Mucosa of descending colon (tissue), 3 donors: ENCODE data around the gene FDXACB1. TPM values are rescaled to one million over a fixed set of nuclear protein-coding genes. Genes with fewer than 3 reads are reported as not detected.

Experiments used
- ATAC-seq: fragments of 200-7000 bp; cut with Tn5 transposase; one replicate; pipeline ENCODE4 v1.9.1; 2020; ENCODE audit warnings: mild to moderate bottlenecking, moderate library complexity
- DNase-seq, 3 donors: peaks; one replicate each; pipeline ENCODE4 v3.0.0-alpha.2; 2020
- H3K36me3 ChIP-seq: fragments of 200-600 bp; one replicate; pipeline ENCODE4 v1.8.0; 2021; ENCODE audit warnings: low read depth, mild to moderate bottlenecking
- H3K4me1 ChIP-seq: fragments of 200-600 bp; one replicate; pipeline ENCODE4 v1.8.0; 2021; ENCODE audit warnings: low read depth, mild to moderate bottlenecking
- H3K4me3 ChIP-seq: fragments of 200-600 bp; one replicate; pipeline ENCODE4 v1.8.0; 2021; ENCODE audit warnings: mild to moderate bottlenecking
- H3K9me3 ChIP-seq: fragments of 200-600 bp; one replicate; pipeline ENCODE4 v1.8.0; 2021; ENCODE audit warnings: mild to moderate bottlenecking
- CTCF ChIP-seq: fragments of 200-600 bp; IDR thresholded peaks from one replicate; pipeline ENCODE4 v1.8.0; 2022; ENCODE audit warnings: antibody characterized with exemption, mild to moderate bottlenecking
- intact Hi-C, 2 donors: fragments of 100-400 bp; cut with DNase I in 1 of 2; cut with micrococcal nuclease in 1 of 2; formaldehyde crosslinking; loops; one replicate each; pipeline versions ENCODE4 v1.11.0 to v1.11.1; 2022; cut with DNase I, micrococcal nuclease
- long read RNA-seq, 2 donors: library from polyadenylated mRNA; unstranded; transcript quantifications; one replicate each; pipeline ENCODE4 v2.0.0, GENCODE V29; 2019 to 2021
- total RNA-seq, 3 donors: library from RNA; stranded (reverse); fragmentation: NEBNext Ultra II Directional in 2 of 3; extraction: Animal tissue kit (Norgen Biotek cat#: 25700) in 2 of 3; gene quantifications; one replicate each; pipeline versions ENCODE4 v1.2.1 to v1.2.4, GENCODE V29; 2021 to 2023
- donor health status: DM: no; HTN: no; CAD: no; lungs with moderate emphysema.
- donor health status: DM: no; HTN: no; CAD: no.
- donor health status: DM: no; HTN: yes; CAD: no.

Gene FDXACB1
- total RNA-seq, result 1 to 10 TPM; 1.7 to 2.7 (median 2.3) TPM
- long read RNA-seq, donor 1, partial matches to known transcripts, result 0 of 1 reads
- long read RNA-seq, donor 1, other reads (novel, unspliced or antisense), result 0 of 1 reads
- long read RNA-seq, donor 2, partial matches to known transcripts, result 0 of 4 reads
- long read RNA-seq, donor 2, other reads (novel, unspliced or antisense), result 0 of 4 reads

GRCh38 chr11:111878849-111879636 lies at the start of gene FDXACB1, which contains the start of gene CFAP68:
FDXACB1 (minus strand) TSS chr11:111879165; CDS start chr11:111879132, 33 bp downstream.
CFAP68 (plus strand) TSS chr11:111879541; CDS start chr11:111879561, 20 bp downstream.
- peak; percentile 92 for TF ChIP-seq CTCF
- DNase-seq (peak; percentile 95 to 98 (median 97)), ATAC-seq (peak; percentile 97)
- H3K4me1 ChIP-seq, result no peaks in the 10 kb centered on the region
- intact Hi-C loops, result no loop called here
- H3K9me3 ChIP-seq, result no peaks in the 10 kb centered on the region
- H3K36me3 ChIP-seq, result no peaks in the 10 kb centered on the region
- peak within 1 kb of the TSS; percentile 10 for H3K4me3 ChIP-seq

GRCh38 chr11:111926505-111927391 lies 47.8 kb upstream of the FDXACB1 start:
- Histone ChIP-seq H3K4me1 (peaks cover 16% of the 10 kb centered on the region), H3K9me3 (no peaks in the 10 kb centered on the region), H3K4me3 (no peak overlapping the region), H3K36me3 (no peaks in the 10 kb centered on the region)
- peak; percentile 97 to 99 (median 99) for DNase-seq
- intact Hi-C loops, result no loop called here
- ATAC-seq, result peak; percentile 96
- TF ChIP-seq CTCF, result no peak

GRCh38 chr11:111925953-111926352 lies 47.0 kb upstream of the FDXACB1 start:
- Histone ChIP-seq H3K4me1 (peaks cover 16% of the 10 kb centered on the region), H3K9me3 (no peaks in the 10 kb centered on the region), H3K36me3 (no peaks in the 10 kb centered on the region), H3K4me3 (no peak overlapping the region)
- ATAC-seq, result no peak
- no peak for TF ChIP-seq CTCF
- peak in 1 of 3 donors; percentile 58 for DNase-seq
- intact Hi-C loops, result no loop called here

GRCh38 chr11:111923951-111924350 lies 45.0 kb upstream of the FDXACB1 start:
- no peak for ATAC-seq
- TF ChIP-seq CTCF, result no peak
- Histone ChIP-seq H3K9me3 (no peaks in the 10 kb centered on the region), H3K4me3 (no peak overlapping the region), H3K36me3 (no peaks in the 10 kb centered on the region), H3K4me1 (peaks cover 18% of the 10 kb centered on the region)
- DNase-seq, result no peak
- intact Hi-C loops, result no loop called here

GRCh38 chr11:111923351-111923788 lies 44.4 kb upstream of the FDXACB1 start:
- no peak overlapping the region for H3K4me3 ChIP-seq
- no peak for DNase-seq
- no peak for ATAC-seq
- no peak for TF ChIP-seq CTCF
- H3K9me3 ChIP-seq, result no peaks in the 10 kb centered on the region
- no peaks in the 10 kb centered on the region for H3K36me3 ChIP-seq
- H3K4me1 ChIP-seq, result peaks cover 19% of the 10 kb centered on the region
- intact Hi-C loops, result no loop called here
